Loucy (cell line): Measurements from ENCODE around the gene FMNL1.

Experiments
- H2AFZ ChIP-seq: fragments of 200-600 bp; sonication (generic); 2 replicates; pipeline ENCODE4 v1.6.0; 2016; ENCODE audit warnings: antibody characterized with exemption, mild to moderate bottlenecking, low read length, moderate library complexity
- H3F3A ChIP-seq: fragments of 200-600 bp; 2 replicates; pipeline ENCODE4 v1.6.0; 2016; ENCODE audit warnings: antibody characterized with exemption, low read depth, mild to moderate bottlenecking
- H3K27me3 ChIP-seq: fragments of 200-600 bp; sonication (generic); 2 replicates; pipeline ENCODE4 v1.6.1; 2014; ENCODE audit warnings: low read length, mild to moderate bottlenecking; ENCODE audit not compliant: insufficient read depth, poor library complexity, severe bottlenecking
- H3K36me3 ChIP-seq: fragments of 200-600 bp; sonication (generic); 2 replicates; pipeline ENCODE4 v1.6.1; 2016; ENCODE audit warnings: low read length; ENCODE audit not compliant: insufficient read depth
- H3K4me1 ChIP-seq: fragments of 200-600 bp; sonication (generic); 2 replicates; pipeline ENCODE4 v1.5.1; 2014; ENCODE audit warnings: low read length, mild to moderate bottlenecking; ENCODE audit not compliant: insufficient read depth, poor library complexity, severe bottlenecking
- H3K4me2 ChIP-seq: fragments of 200-600 bp; sonication (generic); 2 replicates; pipeline ENCODE4 v1.6.0; 2014; ENCODE audit warnings: antibody characterized with exemption, low read length, low read depth, mild to moderate bottlenecking; ENCODE audit not compliant: poor library complexity, severe bottlenecking
- H3K4me3 ChIP-seq: fragments of 200-600 bp; sonication (generic); 2 replicates; pipeline ENCODE4 v1.5.1; 2014; ENCODE audit warnings: low read length, mild to moderate bottlenecking, mixed read lengths; ENCODE audit not compliant: poor library complexity, severe bottlenecking
- H3K79me2 ChIP-seq: fragments of 200-600 bp; sonication (generic); 2 replicates; pipeline ENCODE4 v1.6.1; 2014; ENCODE audit warnings: low read length; ENCODE audit not compliant: insufficient read depth
- H3K9ac ChIP-seq: fragments of 200-600 bp; sonication (generic); 2 replicates; pipeline ENCODE4 v1.6.0; 2014; ENCODE audit warnings: mild to moderate bottlenecking, low read depth, low read length, moderate library complexity; ENCODE audit not compliant: poor library complexity, severe bottlenecking
- H3K9me2 ChIP-seq: fragments of 200-600 bp; sonication (generic); replicated peaks from 2 replicates; pipeline ENCODE4 v1.6.1; 2016; ENCODE audit warnings: low read depth, low read length, mixed read lengths
- H3K9me3 ChIP-seq: fragments of 200-600 bp; sonication (generic); 2 replicates; pipeline ENCODE4 v1.6.1; 2014; ENCODE audit warnings: mild to moderate bottlenecking, antibody characterized with exemption, low read length, low read depth; ENCODE audit not compliant: insufficient read depth
- H4K20me1 ChIP-seq: fragments of 200-600 bp; sonication (generic); 2 replicates; pipeline ENCODE4 v1.6.0; 2014; ENCODE audit warnings: antibody characterized with exemption, low read length, mild to moderate bottlenecking; ENCODE audit not compliant: insufficient read depth, poor library complexity, severe bottlenecking
- EZH2phosphoT487 ChIP-seq: fragments of 200-600 bp; IDR thresholded peaks from 2 replicates; pipeline ENCODE4 v1.6.1; 2018; ENCODE audit warnings: antibody characterized with exemption, mild to moderate bottlenecking, moderate library complexity, borderline replicate concordance
- TF ChIP-seq, protein P1 (sequence below): fragments of 200-600 bp; sonication (generic); conservative IDR thresholded peaks from 2 replicates; pipeline ENCODE4 v1.5.1; 2014; ENCODE audit warnings: mild to moderate bottlenecking, antibody characterized with exemption, low read length

FMNL1 gene

GRCh38 chr17:45289301-45290268 is 67.9 kb downstream of the FMNL1 start:
- Histone ChIP-seq H3K9me3 (no peaks in the 10 kb centered on the region), H2AFZ (no peak overlapping the region), H3K4me1 (peaks cover 9% of the 10 kb centered on the region), H3K27me3 (no peaks in the 10 kb centered on the region), H3K9ac (no peak overlapping the region), H3K9me2 (no peaks in the 10 kb centered on the region), H3K79me2 (peaks cover 11% of the 10 kb centered on the region; the same call in 1 of the 2 replicates), H3F3A (no peaks in the 10 kb centered on the region), H3K4me3 (no peak overlapping the region), H3K36me3 (peaks cover 29% of the 10 kb centered on the region; the same call in 1 of the 2 replicates), H3K4me2 (no peak overlapping the region), H4K20me1 (no peaks in the 10 kb centered on the region)
- no peak for TF ChIP-seq EZH2phosphoT487
- TF ChIP-seq, protein P1, sequence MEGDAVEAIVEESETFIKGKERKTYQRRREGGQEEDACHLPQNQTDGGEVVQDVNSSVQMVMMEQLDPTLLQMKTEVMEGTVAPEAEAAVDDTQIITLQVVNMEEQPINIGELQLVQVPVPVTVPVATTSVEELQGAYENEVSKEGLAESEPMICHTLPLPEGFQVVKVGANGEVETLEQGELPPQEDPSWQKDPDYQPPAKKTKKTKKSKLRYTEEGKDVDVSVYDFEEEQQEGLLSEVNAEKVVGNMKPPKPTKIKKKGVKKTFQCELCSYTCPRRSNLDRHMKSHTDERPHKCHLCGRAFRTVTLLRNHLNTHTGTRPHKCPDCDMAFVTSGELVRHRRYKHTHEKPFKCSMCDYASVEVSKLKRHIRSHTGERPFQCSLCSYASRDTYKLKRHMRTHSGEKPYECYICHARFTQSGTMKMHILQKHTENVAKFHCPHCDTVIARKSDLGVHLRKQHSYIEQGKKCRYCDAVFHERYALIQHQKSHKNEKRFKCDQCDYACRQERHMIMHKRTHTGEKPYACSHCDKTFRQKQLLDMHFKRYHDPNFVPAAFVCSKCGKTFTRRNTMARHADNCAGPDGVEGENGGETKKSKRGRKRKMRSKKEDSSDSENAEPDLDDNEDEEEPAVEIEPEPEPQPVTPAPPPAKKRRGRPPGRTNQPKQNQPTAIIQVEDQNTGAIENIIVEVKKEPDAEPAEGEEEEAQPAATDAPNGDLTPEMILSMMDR: no peak

DNA sequence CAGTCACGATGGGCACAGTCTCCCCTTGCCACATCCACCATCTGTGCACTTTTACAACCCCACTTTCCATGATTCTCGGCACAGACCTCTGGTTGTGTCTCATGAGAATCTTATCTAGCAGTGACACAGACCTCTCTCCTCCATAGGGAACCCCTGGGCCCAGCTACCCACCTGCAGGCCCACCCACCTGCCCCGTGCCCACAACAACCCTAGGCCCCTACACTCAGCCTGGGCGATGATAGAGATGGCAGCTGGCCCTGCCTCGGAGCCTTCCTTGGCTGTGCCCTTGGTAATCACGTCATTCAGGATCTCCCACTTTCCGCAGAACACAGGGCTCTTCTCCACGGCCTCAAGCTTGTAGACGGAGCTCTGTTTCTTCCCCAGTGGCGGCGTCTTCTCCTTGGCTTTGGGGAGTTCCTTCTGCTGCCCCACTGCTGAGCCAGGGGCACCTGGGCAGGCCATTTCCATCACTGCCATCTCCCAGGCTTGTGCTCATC is 68.6 kb downstream of the FMNL1 start:
- Histone ChIP-seq H3K79me2 (peaks cover 13% of the 10 kb centered on the region; the same call in 1 of the 2 replicates), H3K9me3 (no peaks in the 10 kb centered on the region), H3K4me2 (no peak overlapping the region), H2AFZ (no peak overlapping the region), H4K20me1 (no peaks in the 10 kb centered on the region), H3K27me3 (no peaks in the 10 kb centered on the region), H3K4me3 (no peak overlapping the region), H3F3A (no peaks in the 10 kb centered on the region), H3K9ac (no peak overlapping the region), H3K4me1 (peaks cover 9% of the 10 kb centered on the region), H3K9me2 (no peaks in the 10 kb centered on the region), H3K36me3 (peaks cover 23% of the 10 kb centered on the region; the same call in 1 of the 2 replicates)
- TF ChIP-seq, protein P1: no peak
- no peak for TF ChIP-seq EZH2phosphoT487

DNA sequence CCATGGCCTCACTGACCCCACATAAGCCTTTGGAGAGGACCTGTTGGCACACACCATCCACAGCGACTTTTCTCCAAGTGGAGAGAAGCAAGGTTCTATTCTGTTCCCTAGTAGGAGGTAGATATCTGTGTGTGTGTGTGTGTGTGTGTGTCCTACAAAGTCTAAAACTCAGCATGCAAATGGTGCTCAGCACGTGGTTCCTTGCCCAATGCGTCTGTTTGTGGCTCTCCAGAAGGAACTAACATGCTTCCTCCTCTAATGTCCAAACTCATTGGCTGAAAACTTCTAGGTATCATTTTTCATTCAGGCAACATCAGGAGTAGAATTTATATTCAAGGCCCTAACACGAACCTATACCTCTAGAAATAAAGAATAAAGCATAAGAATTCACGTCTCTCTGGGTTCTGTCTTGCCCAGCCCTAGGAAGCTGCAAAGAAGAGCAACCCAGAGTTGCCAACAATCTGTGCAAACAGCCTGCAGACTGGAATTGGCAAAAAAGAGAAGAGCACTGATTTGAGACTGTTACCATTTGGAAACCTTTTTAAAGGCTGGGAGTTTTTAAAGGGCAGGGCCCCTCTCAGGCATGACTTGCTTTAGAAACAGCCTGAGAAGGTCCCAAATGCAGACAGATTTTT is 69.6 kb downstream of the FMNL1 start:
- Histone ChIP-seq H4K20me1 (no peaks in the 10 kb centered on the region), H3K4me3 (no peak overlapping the region), H3K4me1 (peaks cover 17% of the 10 kb centered on the region), H3K36me3 (peaks cover 23% of the 10 kb centered on the region; the same call in 1 of the 2 replicates), H3K9me2 (no peaks in the 10 kb centered on the region), H2AFZ (no peak overlapping the region), H3K9ac (no peak overlapping the region), H3F3A (no peaks in the 10 kb centered on the region), H3K79me2 (peaks cover 14% of the 10 kb centered on the region; the same call in 1 of the 2 replicates), H3K4me2 (no peak overlapping the region), H3K27me3 (no peaks in the 10 kb centered on the region), H3K9me3 (no peaks in the 10 kb centered on the region)
- TF ChIP-seq, protein P1: no peak
- TF ChIP-seq EZH2phosphoT487: no peak
